GM20431 (cell line): ENCODE results near the gene OGA.
"Not testable (repeated sequence)": the region's sequence is repeated elsewhere in the genome, so short reads cannot be mapped to it uniquely, and the experiment has no call there.

Experiments used
- in situ Hi-C: fragments of 300-500 bp; cut with MseI, MboI; formaldehyde crosslinking; loops from one replicate; pipeline ENCODE4 v1.15.0; 2020; ENCODE audit warnings: low sequenced_read_pairs; ENCODE audit not compliant: unreplicated experiment

Gene OGA

DNA sequence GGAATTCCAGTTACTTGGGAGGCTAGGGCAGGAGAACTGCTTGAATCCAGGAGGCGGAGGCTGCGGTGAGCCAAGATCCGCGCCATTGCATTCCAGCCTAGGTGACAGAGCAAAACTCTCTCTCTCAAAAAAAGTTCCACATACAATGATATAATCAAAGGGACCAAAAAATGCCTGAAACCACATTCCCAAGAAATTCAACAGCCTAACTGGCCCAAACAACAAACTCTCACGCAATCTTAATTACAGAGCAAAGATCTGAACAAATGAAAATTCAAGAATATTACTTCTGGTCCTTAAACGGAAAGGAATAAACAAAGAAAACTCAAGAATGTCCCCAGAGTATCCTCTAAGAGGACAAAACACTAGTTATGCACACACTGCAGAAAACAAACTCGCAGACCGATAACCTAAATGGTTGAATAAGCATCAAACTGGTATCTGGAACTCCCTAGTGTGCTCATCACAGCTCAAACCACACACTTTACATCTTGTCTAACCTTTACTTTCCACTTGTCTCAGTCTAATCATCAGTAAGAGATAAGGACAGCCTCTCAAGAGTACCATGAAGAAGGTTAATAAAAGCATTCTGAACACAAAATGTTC is 3.7 kb downstream of the OGA start:
- in situ Hi-C loops = no loop called here

DNA sequence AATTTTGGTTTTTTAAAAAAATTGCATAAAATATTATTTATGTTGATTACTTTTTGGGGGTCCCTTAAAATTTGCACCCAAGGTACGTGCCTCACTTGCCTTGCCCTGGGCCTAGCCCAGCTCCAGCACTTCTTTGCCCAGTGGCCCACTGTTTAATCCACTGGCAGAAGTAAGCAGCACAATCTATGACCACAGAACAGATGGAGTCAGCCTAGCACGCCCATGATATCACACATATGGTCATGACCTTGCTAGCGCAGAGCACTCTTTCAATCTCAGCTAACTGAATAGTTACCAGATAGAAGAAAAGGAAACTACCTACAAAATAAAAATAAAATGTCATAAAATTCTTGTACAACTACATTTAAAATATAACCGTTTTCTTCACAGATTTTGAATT is 5.6 kb downstream of the OGA start:
- in situ Hi-C loops = no loop called here

DNA sequence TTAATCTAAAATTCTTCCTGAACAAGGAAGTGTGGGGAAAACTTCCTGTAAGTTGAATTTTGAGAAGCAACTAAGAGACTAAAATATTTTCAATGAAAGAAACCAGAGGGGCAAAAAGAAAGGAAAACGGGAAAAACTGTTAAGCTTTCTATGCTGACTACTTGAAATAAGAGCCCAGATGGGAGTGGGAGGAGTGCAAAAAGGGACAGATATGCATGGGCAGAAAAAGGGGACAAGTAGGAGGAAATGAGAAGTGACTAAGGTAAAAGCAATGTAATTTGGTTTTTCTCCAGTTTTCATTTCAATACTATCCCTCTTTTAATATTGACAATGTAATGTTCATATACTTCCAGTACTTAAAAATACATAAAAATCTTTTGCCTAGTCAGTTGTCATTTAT is 11.1 kb downstream of the OGA start:
- in situ Hi-C loops = no loop called here

DNA sequence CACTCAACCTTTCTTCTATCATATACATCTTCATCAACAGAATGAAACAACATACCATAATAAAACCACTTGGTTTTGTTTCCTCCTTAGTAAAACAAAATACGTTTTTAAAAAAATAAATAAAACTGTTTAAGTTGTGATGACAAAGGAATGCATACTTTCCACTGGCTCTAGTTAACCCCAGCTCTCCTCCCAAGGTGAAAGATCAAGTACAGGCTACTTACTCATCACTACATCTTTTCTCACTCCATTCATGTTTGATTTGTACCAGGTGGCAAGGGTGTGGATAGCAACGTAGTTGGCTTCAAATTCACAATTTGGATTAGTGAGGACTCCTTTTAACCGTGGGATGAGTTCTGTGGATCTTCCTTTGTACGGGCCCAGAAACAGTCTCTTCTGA is 14.7 kb downstream of the OGA start:
- in situ Hi-C loops = no loop called here

DNA sequence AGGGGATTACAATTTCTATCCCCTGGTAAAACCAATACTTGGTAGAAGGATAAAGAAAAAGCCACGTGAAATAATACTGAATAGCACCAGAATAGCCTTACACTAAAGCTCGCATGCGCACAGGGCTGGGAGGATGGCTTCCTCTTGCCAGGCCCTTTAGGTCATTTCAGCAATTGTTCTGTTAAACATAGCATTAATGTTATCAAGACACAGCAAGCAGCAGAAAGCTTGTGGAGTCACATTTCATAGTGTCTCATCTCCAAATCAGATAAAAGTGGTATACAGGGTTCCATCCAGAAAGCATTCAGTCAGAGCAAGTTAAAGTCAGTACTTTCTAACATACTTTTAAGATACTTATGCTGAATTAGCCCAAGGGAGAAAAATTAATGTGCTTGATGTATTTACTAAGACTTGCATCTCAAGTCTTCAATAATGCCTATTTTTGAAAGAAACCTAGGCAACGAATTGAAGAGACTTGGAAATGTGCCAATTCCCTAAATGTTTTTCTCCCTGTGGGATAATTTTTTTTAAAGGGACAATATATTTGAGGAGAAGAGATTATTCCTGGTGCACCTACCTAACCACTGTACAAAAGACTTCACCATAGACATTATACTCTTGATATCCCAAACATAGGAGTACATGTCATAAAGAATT is 20.7 kb downstream of the OGA start:
- in situ Hi-C loops = no loop called here

DNA sequence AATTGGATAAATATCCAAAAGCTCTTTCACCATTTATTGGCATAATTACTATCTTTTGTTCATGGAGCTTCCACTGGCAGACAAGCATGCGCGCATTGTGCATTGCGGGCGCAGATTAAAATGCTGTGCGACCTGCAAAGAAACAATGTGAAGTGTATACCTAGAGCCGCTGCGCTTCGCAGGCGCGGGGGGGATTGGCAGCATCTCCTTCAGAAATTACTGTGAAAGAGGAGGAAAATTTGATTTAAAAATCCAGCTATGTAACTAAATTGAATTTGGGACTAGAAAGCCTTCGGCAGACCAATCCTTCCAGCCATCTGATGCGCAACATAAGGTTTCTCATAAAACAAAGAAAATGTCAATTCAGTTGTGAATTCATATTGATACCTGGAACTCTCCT is 24.7 kb downstream of the OGA start:
- in situ Hi-C loops = no loop called here

DNA sequence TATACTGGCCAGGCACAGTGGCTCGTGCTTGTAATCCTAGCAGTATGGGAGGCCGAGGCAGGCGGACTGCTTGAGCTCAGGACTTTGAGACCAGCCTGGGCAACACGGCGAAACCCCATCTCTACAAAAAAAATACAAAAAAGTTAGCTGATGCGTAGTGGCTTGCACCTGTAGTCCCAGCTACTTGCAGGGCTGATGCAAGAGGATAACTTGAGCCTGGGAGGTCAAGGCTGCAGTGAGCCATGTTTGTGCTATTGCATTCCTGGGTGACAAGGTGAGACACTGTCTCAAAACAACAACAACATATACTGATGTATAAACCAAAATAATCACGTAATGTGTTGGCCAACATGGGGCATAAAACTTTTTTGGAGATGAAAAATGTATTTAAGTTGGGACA is 28.6 kb downstream of the OGA start:
- in situ Hi-C loops = no loop called here

DNA sequence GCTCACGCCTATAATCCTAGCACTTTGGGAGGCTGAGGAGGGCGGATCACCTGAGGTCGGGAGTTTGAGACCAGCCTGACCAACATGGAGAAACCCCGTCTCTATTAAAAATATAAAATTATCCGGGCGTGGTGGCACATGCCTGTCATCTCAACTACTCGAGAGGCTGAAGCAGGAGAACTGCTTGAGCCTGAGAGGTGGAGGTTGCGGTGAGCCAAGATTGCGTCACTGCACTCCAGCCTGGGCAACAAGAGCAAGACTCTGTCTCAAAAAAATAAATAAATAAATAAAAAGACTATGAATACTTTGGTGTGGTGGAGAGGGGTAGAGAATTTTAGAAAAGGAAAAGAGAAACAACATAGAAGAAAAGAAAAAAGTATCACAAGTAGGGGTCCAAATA is 29.0 kb downstream of the OGA start:
- in situ Hi-C loops = not testable (repeated sequence)

DNA sequence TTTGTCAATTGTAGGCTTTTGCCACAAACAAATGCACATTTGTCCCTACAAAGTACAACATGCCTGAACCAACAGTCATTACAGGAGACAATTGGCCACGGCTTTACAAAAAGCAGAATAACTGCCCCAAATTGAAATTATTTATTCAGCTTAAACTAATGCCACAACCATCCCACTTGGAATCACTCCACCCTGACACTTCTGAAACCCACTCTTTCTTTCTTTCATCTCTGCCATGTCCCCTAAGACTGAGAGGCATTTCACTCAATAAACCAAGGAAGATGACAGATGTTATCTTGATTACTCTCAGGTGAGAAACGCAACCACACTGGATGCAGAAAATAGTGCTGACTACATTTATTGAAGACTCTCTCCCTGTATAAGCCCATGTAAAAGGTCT is 32.4 kb downstream of the OGA start:
- in situ Hi-C loops = no loop called here

DNA sequence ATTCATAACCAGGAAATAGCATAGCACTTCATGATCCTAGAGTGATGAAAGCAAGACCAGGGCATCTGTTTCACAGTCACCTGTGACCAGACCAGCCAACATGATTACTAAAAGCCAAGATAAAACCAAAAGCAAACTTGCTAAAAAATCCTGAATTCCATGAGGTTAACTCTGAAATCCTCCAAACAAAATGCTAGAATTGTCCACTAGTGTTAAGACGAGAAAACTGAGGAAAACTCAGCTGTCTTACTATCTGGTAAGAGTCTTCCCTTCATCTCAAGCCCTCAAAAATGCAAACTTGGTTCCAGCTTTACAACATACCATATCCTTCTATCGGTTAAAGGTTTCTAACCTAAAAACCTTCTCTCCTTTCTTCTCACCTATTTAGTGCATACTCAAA is 33.7 kb downstream of the OGA start:
- in situ Hi-C loops = loop anchor here (5.0 kb wide), 1 partner anchor 182 kb away; no protein-coding TSS in a partner anchor

DNA sequence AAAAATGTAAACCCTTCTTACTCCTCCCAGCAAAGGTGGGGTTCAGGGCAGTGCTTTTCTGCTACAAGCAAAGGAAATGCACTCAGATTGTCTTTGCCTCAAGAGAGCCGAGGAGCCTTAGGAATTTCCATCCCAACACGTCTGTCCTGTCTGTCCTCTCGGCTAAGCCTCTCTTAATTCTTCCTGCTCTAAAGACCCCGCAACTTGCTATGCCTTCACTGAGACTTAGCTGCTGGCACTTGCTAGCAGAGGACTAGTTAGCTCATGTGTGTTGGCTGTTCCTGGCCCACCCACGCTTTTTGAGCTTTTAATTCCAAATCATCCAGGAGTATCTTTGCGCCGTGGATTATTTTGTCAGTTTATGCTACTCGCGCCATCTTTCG is 34.5 kb downstream of the OGA start:
- in situ Hi-C loops = loop anchor here (5.0 kb wide), 1 partner anchor 181 kb away; no protein-coding TSS in a partner anchor

DNA sequence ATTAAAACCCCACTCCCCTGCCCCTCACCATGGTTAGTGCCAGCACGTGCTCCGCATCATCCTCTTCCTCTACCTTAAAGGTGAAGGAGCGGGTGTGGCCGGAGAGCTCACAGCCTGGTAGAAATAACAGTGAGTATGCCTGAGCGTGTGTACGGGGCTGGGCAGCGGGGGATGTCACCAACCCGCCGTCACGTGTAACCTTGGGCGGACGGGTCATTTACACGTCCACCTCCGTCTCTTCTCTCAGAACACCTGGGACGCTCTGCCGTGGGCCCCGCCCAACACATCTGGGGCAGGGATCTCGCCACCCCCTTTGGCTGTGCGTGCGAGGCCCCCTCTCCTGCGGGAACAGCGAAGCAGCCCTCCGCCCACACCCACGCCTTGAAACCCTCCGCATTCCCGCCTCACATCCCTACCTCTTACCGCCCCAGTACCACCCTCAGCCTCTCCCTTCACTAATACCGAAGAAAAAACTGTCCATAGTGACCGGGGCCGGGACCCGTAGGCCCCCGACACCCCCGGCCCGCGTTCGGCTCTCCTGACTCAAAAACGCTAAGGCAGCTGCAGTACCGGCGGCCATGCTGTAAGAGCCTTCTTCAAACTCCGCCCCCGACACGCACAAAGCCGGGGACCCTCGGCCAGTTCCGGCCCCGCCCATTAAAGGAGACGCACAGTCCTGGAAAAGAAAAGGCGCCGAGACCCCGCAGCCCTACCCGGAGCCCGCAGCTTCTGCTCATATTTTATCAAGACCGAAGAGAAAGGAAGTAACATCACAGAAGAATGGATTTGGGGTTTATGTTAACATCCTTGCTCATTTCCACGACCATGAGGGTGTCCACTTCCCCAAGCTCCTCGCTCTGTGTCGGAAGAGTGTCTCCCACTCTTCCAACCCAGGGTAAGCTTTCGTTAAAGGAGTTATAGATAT is 35.2 kb downstream of the OGA start, which contains the start of gene NPM3:
Gene NPM3, minus strand, starts transcription at position 636 of the 925 bp plus-strand sequence. Its CDS starts 56 bp downstream, at position 580.
- in situ Hi-C loops = loop anchor here (5.0 kb wide), 1 partner anchor 181 kb away; no protein-coding TSS in a partner anchor

DNA sequence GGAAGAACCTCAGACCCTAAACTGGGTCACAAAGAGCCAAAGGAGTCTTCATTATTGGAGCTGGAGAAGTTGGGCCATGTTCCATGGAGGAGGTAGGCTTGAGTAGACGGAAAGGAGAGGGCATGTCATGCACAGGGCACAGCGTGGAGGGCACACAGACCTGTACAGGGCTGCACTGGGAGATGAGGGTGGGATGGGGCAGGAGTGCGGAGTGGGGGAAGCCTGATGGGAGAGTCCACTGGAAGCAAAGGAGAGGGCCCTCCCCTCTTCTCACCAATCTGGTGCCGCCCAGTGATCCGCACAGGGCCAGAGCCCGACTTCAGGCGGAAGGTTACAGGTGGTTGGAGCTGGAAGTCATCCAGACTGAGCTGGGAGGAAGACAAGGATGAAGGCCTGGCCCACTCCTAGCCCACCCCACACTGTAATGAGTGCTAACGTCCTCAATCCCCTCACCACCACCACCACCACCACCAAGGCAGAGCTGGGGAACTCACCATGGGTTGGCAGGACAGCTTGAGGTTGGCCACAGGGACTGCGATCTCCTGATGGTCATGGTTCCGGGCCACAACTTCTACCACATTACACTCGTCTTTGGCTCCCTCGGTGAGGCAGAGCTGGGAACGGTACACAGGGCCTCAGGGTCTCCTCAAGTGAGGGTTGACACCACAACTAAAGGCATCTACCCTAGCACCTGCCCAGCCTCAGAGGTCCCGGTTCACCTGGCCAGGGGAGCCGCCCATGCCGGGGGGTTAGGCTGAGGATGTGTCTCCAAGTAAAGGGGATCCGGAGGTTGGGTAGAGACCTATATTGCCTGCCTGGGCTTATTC is 36.0 kb downstream of the OGA start:
- in situ Hi-C loops = loop anchor here (5.0 kb wide), 1 partner anchor 180 kb away; no protein-coding TSS in a partner anchor

DNA sequence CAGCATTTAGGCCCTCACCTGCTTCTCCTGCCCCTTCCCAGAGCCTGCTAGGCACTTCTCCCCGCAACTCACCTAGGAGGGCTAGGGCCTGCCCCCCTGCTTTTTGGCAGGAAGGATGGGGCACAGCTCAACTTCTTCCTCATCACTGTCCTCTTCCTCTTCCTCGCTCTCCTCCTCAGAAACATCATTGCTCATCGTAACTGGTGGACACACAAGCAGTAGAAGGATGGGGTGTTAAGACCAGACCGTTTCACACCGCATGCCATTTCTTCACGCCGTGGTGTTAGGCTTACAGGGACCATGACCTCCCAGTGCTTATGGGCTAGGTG is 36.6 kb downstream of the OGA start:
- in situ Hi-C loops = loop anchor here (5.0 kb wide), 1 partner anchor 179 kb away; no protein-coding TSS in a partner anchor

DNA sequence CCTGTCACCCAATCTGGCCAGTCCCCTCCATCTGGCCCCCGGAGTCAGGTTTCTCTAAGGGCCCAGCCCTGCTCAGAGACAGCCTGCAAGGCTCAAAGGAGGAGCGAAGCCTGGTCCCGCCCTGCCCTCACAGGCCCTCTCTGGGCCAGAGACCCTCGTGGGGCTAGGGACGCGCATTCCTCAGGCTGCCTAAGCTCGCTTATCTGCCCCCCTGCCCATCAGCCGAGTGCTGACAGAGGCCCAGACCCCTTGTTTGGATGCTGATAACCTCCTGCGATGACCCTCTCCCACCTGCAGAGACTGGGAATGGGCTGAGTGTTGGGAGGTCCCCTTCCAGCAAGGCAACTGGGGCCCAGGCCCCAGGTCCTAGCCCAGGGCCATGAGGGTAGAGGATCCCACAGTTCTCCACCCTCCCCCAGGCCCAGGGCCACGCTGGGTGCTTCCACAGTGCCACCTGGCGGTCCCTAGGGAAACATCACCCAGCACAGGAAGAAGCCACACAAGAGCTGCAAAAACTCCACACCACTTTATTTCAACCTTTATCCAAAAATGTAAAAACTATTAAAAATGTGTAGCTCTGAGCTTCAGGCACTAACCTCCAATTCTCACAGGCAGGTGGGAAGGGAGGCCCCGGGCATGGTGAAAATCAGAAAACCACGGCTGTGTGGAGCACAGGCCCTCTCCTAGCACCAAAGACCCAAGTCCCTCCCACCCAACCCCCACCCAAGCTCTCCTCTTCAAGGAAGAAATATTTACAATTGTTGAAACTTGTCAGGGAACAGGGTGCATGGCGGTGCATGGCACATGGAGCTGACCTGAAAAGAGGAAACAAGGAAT is 37.2 kb downstream of the OGA start:
- in situ Hi-C loops = loop anchor here (5.0 kb wide), 1 partner anchor 179 kb away; no protein-coding TSS in a partner anchor

DNA sequence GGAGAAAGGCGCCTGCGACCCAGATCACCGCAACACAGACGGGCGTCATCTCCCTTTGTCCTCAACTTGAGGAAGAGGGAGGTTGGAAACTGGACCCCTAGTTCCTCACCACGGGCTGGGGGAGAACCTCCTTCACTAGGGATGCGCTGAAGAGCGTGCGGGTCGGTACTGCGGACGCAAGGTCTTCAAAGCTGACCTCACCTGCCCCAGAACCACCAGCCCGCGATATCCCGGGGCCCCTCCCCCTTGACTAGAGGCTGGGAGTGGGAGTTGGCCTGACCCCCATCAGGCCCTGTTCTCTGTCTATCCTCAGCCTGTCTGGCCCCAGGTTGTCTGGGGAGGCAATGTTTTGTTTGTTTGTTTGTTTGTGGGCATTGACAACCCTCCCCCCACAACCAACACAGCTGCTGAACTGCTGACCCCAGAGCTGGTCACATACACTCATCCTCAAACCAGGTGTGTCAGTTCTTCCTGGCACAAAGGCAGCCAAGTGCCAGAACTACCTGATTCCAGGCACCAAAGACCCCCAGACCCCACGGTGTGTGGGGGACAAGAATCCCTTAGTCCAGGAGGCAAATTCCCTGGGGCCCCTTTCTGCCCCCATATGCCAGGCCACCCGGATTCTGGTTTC is 37.9 kb downstream of the OGA start:
- in situ Hi-C loops = loop anchor here (5.0 kb wide), 1 partner anchor 178 kb away; no protein-coding TSS in a partner anchor

DNA sequence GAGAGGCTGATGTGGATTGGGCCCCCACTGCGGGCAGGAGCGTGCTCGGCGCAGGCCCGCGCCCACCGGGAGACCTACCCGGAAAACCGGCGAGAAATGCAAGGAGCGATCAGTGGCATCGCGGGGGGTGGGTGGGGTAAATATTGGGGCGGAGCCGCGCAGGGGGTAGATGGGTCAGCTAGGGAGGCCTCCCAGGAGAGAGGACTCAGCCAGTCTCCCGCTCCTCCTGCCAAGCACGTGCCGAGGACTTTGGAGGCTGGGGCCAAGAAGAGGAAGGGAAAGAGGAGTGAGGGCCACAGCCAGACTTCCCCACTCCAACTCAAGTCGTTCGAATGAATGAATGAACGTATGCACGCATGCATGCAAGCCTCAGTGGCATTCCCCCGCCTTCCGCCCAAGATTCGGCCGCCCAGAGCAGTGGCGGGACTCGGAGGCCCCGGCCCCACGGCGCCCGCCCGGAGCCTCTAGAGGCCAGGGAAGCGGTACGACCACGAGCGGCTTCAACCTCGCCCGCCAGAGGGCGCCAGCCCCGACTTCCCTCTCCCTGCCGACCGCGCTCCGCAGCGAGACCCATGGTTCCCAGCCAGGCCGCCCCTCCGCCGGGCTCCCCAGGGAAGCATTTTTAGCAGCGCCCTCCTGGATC is 38.6 kb downstream of the OGA start:
- in situ Hi-C loops = loop anchor here (5.0 kb wide), 1 partner anchor 177 kb away; no protein-coding TSS in a partner anchor
